MM.1S (cell line): ENCODE results near the gene GH1.

Experiments used
- DNase-seq: peaks from one replicate; pipeline ENCODE4 v3.0.0-alpha.2; 2015
- H2AFZ ChIP-seq: fragments of 300-600 bp; sonication (generic); 2 replicates; pipeline ENCODE4 v1.6.0; 2016; ENCODE audit warnings: antibody characterized with exemption, low read length
- H3F3A ChIP-seq: fragments of 300-600 bp; sonication (generic); 2 replicates; pipeline ENCODE4 v1.6.1; 2016; ENCODE audit warnings: mild to moderate bottlenecking, antibody characterized with exemption, low read length, moderate library complexity, mixed read lengths; ENCODE audit not compliant: insufficient read depth
- H3K27ac ChIP-seq: fragments of 300-600 bp; sonication (generic); 2 replicates; pipeline ENCODE4 v1.5.1; 2016; ENCODE audit warnings: mild to moderate bottlenecking, low read length
- H3K27me3 ChIP-seq: fragments of 300-600 bp; sonication (generic); replicated peaks from 2 replicates; pipeline ENCODE4 v1.6.0; 2016; ENCODE audit warnings: low read length; ENCODE audit not compliant: insufficient read depth
- H3K36me3 ChIP-seq: fragments of 300-600 bp; sonication (generic); replicated peaks from 2 replicates; pipeline ENCODE4 v1.6.1; 2016; ENCODE audit warnings: mild to moderate bottlenecking, low read length, mixed read lengths; ENCODE audit not compliant: insufficient read depth
- H3K4me1 ChIP-seq: fragments of 300-600 bp; sonication (generic); 2 replicates; pipeline ENCODE4 v1.6.1; 2016; ENCODE audit warnings: low read length, mixed read lengths
- H3K4me2 ChIP-seq: fragments of 300-600 bp; sonication (generic); 2 replicates; pipeline ENCODE4 v1.6.0; 2016; ENCODE audit warnings: low read depth, low read length
- H3K4me3 ChIP-seq: fragments of 300-600 bp; sonication (generic); 2 replicates; pipeline ENCODE4 v1.5.1; 2016; ENCODE audit warnings: low read length, mixed read lengths
- H3K79me2 ChIP-seq: fragments of 300-600 bp; sonication (generic); 2 replicates; pipeline ENCODE4 v1.6.1; 2016; ENCODE audit warnings: mixed run types, low read length, mixed read lengths
- H3K9ac ChIP-seq: fragments of 300-600 bp; sonication (generic); 2 replicates; pipeline ENCODE4 v1.6.1; 2016; ENCODE audit warnings: low read length, mixed read lengths
- H3K9me2 ChIP-seq: fragments of 300-600 bp; sonication (generic); replicated peaks from 2 replicates; pipeline ENCODE4 v1.6.1; 2016; ENCODE audit warnings: mild to moderate bottlenecking, low read length, mixed read lengths; ENCODE audit not compliant: insufficient read depth
- H3K9me3 ChIP-seq: fragments of 300-600 bp; sonication (generic); replicated peaks from 2 replicates; pipeline ENCODE4 v1.6.1; 2016; ENCODE audit warnings: mild to moderate bottlenecking, low read length, mixed read lengths; ENCODE audit not compliant: insufficient read depth
- H4K20me1 ChIP-seq: fragments of 300-600 bp; sonication (generic); 2 replicates; pipeline ENCODE4 v1.6.1; 2016; ENCODE audit warnings: mild to moderate bottlenecking, low read length, moderate library complexity, mixed read lengths; ENCODE audit not compliant: insufficient read depth
- CTCF ChIP-seq: fragments of 300-600 bp; sonication (generic); IDR thresholded peaks from 2 replicates; pipeline ENCODE4 v1.5.1; 2016; ENCODE audit warnings: antibody characterized with exemption, low read length, mixed read lengths
- EZH2 ChIP-seq: fragments of 300-600 bp; sonication (generic); optimal IDR thresholded peaks from 2 replicates; pipeline ENCODE3; 2017; ENCODE audit warnings: low read depth, mild to moderate bottlenecking, antibody characterized with exemption, low read length, mixed read lengths
- EZH2phosphoT487 ChIP-seq: fragments of 300-600 bp; sonication (generic); IDR thresholded peaks from 2 replicates; pipeline ENCODE4 v1.6.1; 2018; ENCODE audit warnings: antibody characterized with exemption, low read length

GH1 gene

GRCh38 chr17:63949576-63950250 lies 31.1 kb upstream of the GH1 start:
- no peaks in the 10 kb centered on the region; the same call in 1 of the 2 replicates for H3K27me3 ChIP-seq
- H3K9ac ChIP-seq: no peak overlapping the region
- H3K36me3 ChIP-seq: no peaks in the 10 kb centered on the region
- H4K20me1 ChIP-seq: no peaks in the 10 kb centered on the region
- H3K4me3 ChIP-seq: no peak overlapping the region
- no peaks in the 10 kb centered on the region for H3K79me2 ChIP-seq
- no peaks in the 10 kb centered on the region for H3K9me3 ChIP-seq
- H3F3A ChIP-seq: no peaks in the 10 kb centered on the region
- H2AFZ ChIP-seq: no peak overlapping the region
- DNase-seq: no peak
- TF ChIP-seq EZH2phosphoT487 (no peak), EZH2 (no peak), CTCF (no peak)
- H3K27ac ChIP-seq: no peak overlapping the region
- H3K4me1 ChIP-seq: peaks cover 7% of the 10 kb centered on the region
- H3K9me2 ChIP-seq: no peaks in the 10 kb centered on the region
- no peak overlapping the region for H3K4me2 ChIP-seq

- TF ChIP-seq EZH2phosphoT487 (no peak), CTCF (no peak), EZH2 (no peak)
- H3K4me1 ChIP-seq: peaks cover 3% of the 10 kb centered on the region
- no peaks in the 10 kb centered on the region; the same call in 1 of the 2 replicates for H3K27me3 ChIP-seq
- no peak overlapping the region for H3K4me3 ChIP-seq
- DNase-seq: no peak
- no peak overlapping the region for H3K9ac ChIP-seq
- no peaks in the 10 kb centered on the region for H3K79me2 ChIP-seq
- no peak overlapping the region for H3K4me2 ChIP-seq
- no peaks in the 10 kb centered on the region for H3K36me3 ChIP-seq
- no peaks in the 10 kb centered on the region for H3K9me3 ChIP-seq
- H4K20me1 ChIP-seq: no peaks in the 10 kb centered on the region
- no peaks in the 10 kb centered on the region for H3F3A ChIP-seq
- H3K27ac ChIP-seq: no peak overlapping the region
- no peaks in the 10 kb centered on the region for H3K9me2 ChIP-seq
- H2AFZ ChIP-seq: no peak overlapping the region
Measured at GRCh38 chr17:63948521-63948920, 29.9 kb upstream of the GH1 start.

- no peak overlapping the region for H3K4me3 ChIP-seq
- H3K4me1 ChIP-seq: peaks cover 3% of the 10 kb centered on the region
- peaks cover 1% of the 10 kb centered on the region; the same call in 1 of the 2 replicates for H3K27me3 ChIP-seq
- no peak overlapping the region for H2AFZ ChIP-seq
- no peak for TF ChIP-seq CTCF
- no peak for TF ChIP-seq EZH2
- no peak for TF ChIP-seq EZH2phosphoT487
- H3K9me3 ChIP-seq: no peaks in the 10 kb centered on the region
- H3K79me2 ChIP-seq: no peaks in the 10 kb centered on the region
- no peaks in the 10 kb centered on the region for H3K36me3 ChIP-seq
- no peak overlapping the region for H3K27ac ChIP-seq
- no peak for DNase-seq
- no peaks in the 10 kb centered on the region for H3K9me2 ChIP-seq
- no peak overlapping the region for H3K4me2 ChIP-seq
- no peak overlapping the region for H3K9ac ChIP-seq
- H3F3A ChIP-seq: no peaks in the 10 kb centered on the region
- H4K20me1 ChIP-seq: no peaks in the 10 kb centered on the region
Measured at GRCh38 chr17:63947711-63948330, 29.2 kb upstream of the GH1 start.
